HG02852 (cell line): ENCODE measurements around the gene ZNF581.

ENCODE experiments used
- ATAC-seq: cut with Tn5 transposase; IDR thresholded peaks from one replicate; pipeline ENCODE4 v1.9.1; 2021; ENCODE audit warnings: mild to moderate bottlenecking, moderate library complexity; ENCODE audit not compliant: unreplicated experiment

Gene ZNF581

GRCh38 chr19:55677572-55678028 lies 34.2 kb downstream of the ZNF581 start:
- no peak for ATAC-seq

GRCh38 chr19:55678121-55678671 lies 34.7 kb downstream of the ZNF581 start:
- peak; percentile 68 for ATAC-seq

GRCh38 chr19:55679343-55680257 lies 36.2 kb downstream of the ZNF581 start:
- ATAC-seq, result no peak

GRCh38 chr19:55680339-55681130 lies 37.1 kb downstream of the ZNF581 start:
- no peak for ATAC-seq

GRCh38 chr19:55681131-55682092 lies 38.0 kb downstream of the ZNF581 start:
- no peak for ATAC-seq

- no peak for ATAC-seq
Observed at GRCh38 chr19:55683449-55684261, 40.2 kb downstream of the ZNF581 start.

- ATAC-seq, result no peak
Observed at GRCh38 chr19:55684946-55685681, 41.7 kb downstream of the ZNF581 start.

- no peak for ATAC-seq
Observed at GRCh38 chr19:55685776-55686175, 42.3 kb downstream of the ZNF581 start.

GRCh38 chr19:55686311-55687050 lies 43.0 kb downstream of the ZNF581 start:
- ATAC-seq, result no peak

- no peak for ATAC-seq
Observed at GRCh38 chr19:55687281-55688201, 44.1 kb downstream of the ZNF581 start.

- ATAC-seq, result no peak
Observed at GRCh38 chr19:55688422-55689218, 45.2 kb downstream of the ZNF581 start.

GRCh38 chr19:55689411-55690108 lies 46.1 kb downstream of the ZNF581 start:
- no peak for ATAC-seq

- no peak for ATAC-seq
Observed at GRCh38 chr19:55690109-55690768, 46.8 kb downstream of the ZNF581 start.

GRCh38 chr19:55690769-55691545 lies 47.5 kb downstream of the ZNF581 start:
- ATAC-seq, result no peak
